Glutamatergic neuron (in vitro differentiated cells): ENCODE data around the gene SIAE. TPM values are rescaled to one million over a fixed set of nuclear protein-coding genes. Genes with fewer than 3 reads are reported as not detected.
A peak's percentile ranks its signal among the peaks of the same experiment; 100 is the strongest.

Experiments
- DNase-seq: peaks from one replicate; pipeline ENCODE4 v3.0.0; 2022
- H3K27ac Mint-ChIP-seq: one replicate; pipeline ENCODE4 v1.8.0; 2020; ENCODE audit warnings: mild to moderate bottlenecking, mixed read lengths, inconsistent platforms; ENCODE audit not compliant: unreplicated experiment
- H3K27me3 Mint-ChIP-seq: one replicate; pipeline ENCODE4 v1.8.0; 2020; ENCODE audit warnings: mild to moderate bottlenecking, moderate library complexity, mixed read lengths, inconsistent platforms; ENCODE audit not compliant: unreplicated experiment
- H3K36me3 Mint-ChIP-seq: one replicate; pipeline ENCODE4 v1.8.0; 2020; ENCODE audit warnings: mild to moderate bottlenecking, mixed read lengths, inconsistent platforms; ENCODE audit not compliant: unreplicated experiment
- H3K4me1 Mint-ChIP-seq: one replicate; pipeline ENCODE4 v1.8.0; 2020; ENCODE audit warnings: mild to moderate bottlenecking, low read depth, mixed read lengths, inconsistent platforms; ENCODE audit not compliant: unreplicated experiment
- H3K4me3 Mint-ChIP-seq: one replicate; pipeline ENCODE4 v1.8.0; 2020; ENCODE audit warnings: mild to moderate bottlenecking, mixed read lengths, inconsistent platforms; ENCODE audit not compliant: unreplicated experiment
- H3K9me3 Mint-ChIP-seq: one replicate; pipeline ENCODE4 v1.8.0; 2020; ENCODE audit warnings: mild to moderate bottlenecking, moderate library complexity, mixed read lengths, inconsistent platforms; ENCODE audit not compliant: unreplicated experiment
- CTCF ChIP-seq: fragments of 200-600 bp; sonication (generic); IDR thresholded peaks from one replicate; pipeline ENCODE4 v1.5.0; 2021; ENCODE audit not compliant: partially characterized antibody, unreplicated experiment
- total RNA-seq: library from RNA; stranded (reverse); fragmentation: NEBNext Ultra II Directional; extraction: Animal tissue kit (Norgen Biotek cat#: 25700); gene quantifications from one replicate; pipeline ENCODE4 v1.2.1, GENCODE V29; 2021; ENCODE audit not compliant: unreplicated experiment

The SIAE gene
- total RNA-seq, 1 donor from 2014 or later = 4.5 TPM

- no peaks in the 10 kb centered on the region for H3K36me3 Mint-ChIP-seq
- TF ChIP-seq CTCF = no peak
- DNase-seq = no peak
- peak overlapping the region; percentile 99 for H3K27ac Mint-ChIP-seq
- peaks cover 2% of the 10 kb centered on the region for H3K9me3 Mint-ChIP-seq
- peaks cover 12% of the 10 kb centered on the region for H3K4me1 Mint-ChIP-seq
- H3K4me3 Mint-ChIP-seq = peak overlapping the region; percentile 90
- H3K27me3 Mint-ChIP-seq = no peaks in the 10 kb centered on the region
Measured at GRCh38 chr11:124623861-124624525, 49.5 kb downstream of the SIAE start.

- peak; percentile 88 for DNase-seq
- peaks cover 12% of the 10 kb centered on the region for H3K4me1 Mint-ChIP-seq
- TF ChIP-seq CTCF = no peak
- H3K36me3 Mint-ChIP-seq = no peaks in the 10 kb centered on the region
- H3K4me3 Mint-ChIP-seq = peak within 1 kb of the TSS; percentile 90
- peaks cover 3% of the 10 kb centered on the region for H3K27me3 Mint-ChIP-seq
- H3K9me3 Mint-ChIP-seq = peaks cover 2% of the 10 kb centered on the region
- peak within 1 kb of the TSS; percentile 99 for H3K27ac Mint-ChIP-seq
Measured at GRCh38 chr11:124622531-124623451, 50.7 kb downstream of the SIAE start, which contains the start of gene TBRG1. TBRG1 (plus strand) TSS chr11:124622864; CDS start chr11:124623084, 220 bp downstream.

- H3K27me3 Mint-ChIP-seq = peaks cover 3% of the 10 kb centered on the region
- H3K36me3 Mint-ChIP-seq = no peaks in the 10 kb centered on the region
- H3K4me1 Mint-ChIP-seq = peaks cover 9% of the 10 kb centered on the region
- no peak for TF ChIP-seq CTCF
- peaks cover 2% of the 10 kb centered on the region for H3K9me3 Mint-ChIP-seq
- no peak overlapping the region for H3K27ac Mint-ChIP-seq
- no peak for DNase-seq
- H3K4me3 Mint-ChIP-seq = no peak overlapping the region
Measured at GRCh38 chr11:124618863-124619262, 54.7 kb downstream of the SIAE start.

- Mint-ChIP-seq H3K27me3 (no peaks in the 10 kb centered on the region), H3K4me1 (no peaks in the 10 kb centered on the region), H3K27ac (no peak overlapping the region), H3K36me3 (no peaks in the 10 kb centered on the region), H3K9me3 (no peaks in the 10 kb centered on the region), H3K4me3 (no peak overlapping the region)
- no peak for TF ChIP-seq CTCF
- no peak for DNase-seq
Measured at GRCh38 chr11:124612567-124613246, 60.8 kb downstream of the SIAE start.
